ENCODE results near the gene ECEL1. TPM values are rescaled to one million over a fixed set of nuclear protein-coding genes. Genes with fewer than 3 reads are reported as not detected.

ECEL1 gene
- total RNA-seq, 2 experiments from 2014 or later = not detected

DNA sequence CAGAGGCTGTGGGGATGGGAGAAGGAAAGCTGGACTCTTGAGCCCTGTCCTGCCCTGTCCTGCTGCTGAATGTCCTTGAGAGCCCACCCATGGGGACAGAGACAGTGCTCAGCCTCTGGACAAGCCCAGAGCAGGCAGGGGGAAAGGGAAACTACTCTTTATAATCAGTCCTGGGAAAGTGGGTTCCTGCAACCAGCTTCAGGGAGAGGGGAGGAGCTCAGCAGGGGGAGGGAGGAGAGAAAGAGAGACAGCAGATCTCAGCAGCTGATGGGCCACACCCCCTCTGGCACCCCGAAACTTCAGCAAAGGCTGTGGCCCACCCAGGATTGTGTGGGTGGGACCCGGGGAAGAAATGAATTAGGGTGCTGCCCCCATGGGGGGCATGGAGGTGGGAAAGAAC lies 11.6 kb downstream of the ECEL1 start:
- Mint-ChIP-seq H3K27me3 (ENCODE audit: low read depth) (peaks cover 16% of the 10 kb centered on the region), H3K4me1 (ENCODE audit: low read depth) (no peaks in the 10 kb centered on the region), H3K27ac (no peak overlapping the region), H3K4me3 (no peak overlapping the region), H3K36me3 (ENCODE audit: low read depth) (no peaks in the 10 kb centered on the region), H3K9me3 (ENCODE audit: insufficient read depth) (no peaks in the 10 kb centered on the region)
- CTCF ChIA-PET = no interaction called here
- no peak for ATAC-seq
- POLR2A ChIA-PET = no interaction called here
- DNase-seq = no peak

DNA sequence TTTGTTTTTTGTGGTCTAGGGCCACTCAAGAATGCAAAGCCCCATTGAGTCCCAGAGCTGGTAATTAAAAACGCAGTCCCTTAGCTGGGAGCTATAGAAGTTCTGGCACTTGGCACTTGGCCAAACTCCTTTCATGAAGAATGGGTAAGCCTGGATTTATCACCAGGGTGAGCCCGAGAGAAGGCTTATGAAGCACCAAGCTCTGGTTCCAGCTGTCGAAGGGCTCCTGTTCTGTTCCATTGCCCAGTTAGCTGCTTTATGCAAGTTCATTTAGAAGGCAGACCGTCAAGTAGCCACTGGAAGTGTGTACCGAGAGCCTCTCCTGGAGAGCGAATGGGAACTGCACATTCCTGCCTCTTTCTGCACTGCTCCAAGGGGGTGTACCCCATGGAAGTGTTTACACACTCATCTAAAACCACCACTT lies 14.2 kb downstream of the ECEL1 start:
- Mint-ChIP-seq H3K36me3 (ENCODE audit: low read depth) (no peaks in the 10 kb centered on the region), H3K27ac (no peak overlapping the region), H3K27me3 (ENCODE audit: low read depth) (peaks cover 38% of the 10 kb centered on the region), H3K4me1 (ENCODE audit: low read depth) (no peaks in the 10 kb centered on the region), H3K4me3 (no peak overlapping the region), H3K9me3 (ENCODE audit: insufficient read depth) (no peaks in the 10 kb centered on the region)
- ChIA-PET POLR2A (no interaction called here), CTCF (no interaction called here)
- ATAC-seq (no peak), DNase-seq (no peak)

DNA sequence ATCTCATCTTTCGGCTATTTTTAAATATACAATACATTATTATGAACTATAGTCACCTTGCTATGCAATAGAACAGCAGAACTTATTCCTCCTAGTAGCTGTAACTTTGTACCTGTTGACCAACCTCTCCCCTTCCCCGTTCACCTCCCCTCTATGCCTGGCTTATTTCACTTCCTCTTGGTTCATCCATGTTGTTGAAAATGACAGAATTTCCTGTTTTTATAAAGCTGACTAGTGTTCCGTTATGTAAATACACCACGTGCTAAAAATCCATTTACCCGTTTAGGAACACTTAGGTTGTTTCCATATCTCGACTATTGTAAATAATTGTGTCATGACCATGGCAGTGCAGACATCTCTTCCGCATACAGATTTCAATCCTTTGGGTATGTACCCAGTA lies 21.4 kb downstream of the ECEL1 start:
- POLR2A ChIA-PET = no interaction called here
- Mint-ChIP-seq H3K9me3 (ENCODE audit: insufficient read depth) (no peaks in the 10 kb centered on the region), H3K4me3 (no peak overlapping the region), H3K4me1 (ENCODE audit: low read depth) (no peaks in the 10 kb centered on the region), H3K27ac (no peak overlapping the region), H3K36me3 (ENCODE audit: low read depth) (no peaks in the 10 kb centered on the region), H3K27me3 (ENCODE audit: low read depth) (peaks cover 35% of the 10 kb centered on the region)
- CTCF ChIA-PET = no interaction called here
- ATAC-seq (no peak), DNase-seq (no peak)

DNA sequence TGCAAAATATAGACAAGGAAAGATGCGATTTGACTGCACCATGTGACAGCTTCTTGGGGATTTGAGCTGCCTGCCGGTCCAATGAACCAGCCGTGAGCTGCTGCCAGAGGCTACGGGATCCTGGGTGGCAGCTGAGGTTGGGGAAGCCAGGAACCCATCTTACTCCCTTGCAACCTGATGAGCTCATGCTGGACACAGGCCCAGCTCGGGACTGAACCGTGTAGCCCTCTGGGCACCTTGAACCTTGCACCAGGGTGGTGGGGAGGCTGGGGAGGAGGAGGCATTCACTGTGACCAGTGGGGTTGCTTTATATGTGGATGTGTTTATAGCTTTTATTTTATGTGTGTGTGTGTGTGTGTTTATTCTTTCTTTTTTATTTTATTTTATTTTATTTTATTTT lies 22.6 kb downstream of the ECEL1 start:
- no peak overlapping the region for H3K27ac Mint-ChIP-seq
- no peaks in the 10 kb centered on the region for H3K9me3 Mint-ChIP-seq (ENCODE audit: insufficient read depth)
- POLR2A ChIA-PET = no interaction called here

DNA sequence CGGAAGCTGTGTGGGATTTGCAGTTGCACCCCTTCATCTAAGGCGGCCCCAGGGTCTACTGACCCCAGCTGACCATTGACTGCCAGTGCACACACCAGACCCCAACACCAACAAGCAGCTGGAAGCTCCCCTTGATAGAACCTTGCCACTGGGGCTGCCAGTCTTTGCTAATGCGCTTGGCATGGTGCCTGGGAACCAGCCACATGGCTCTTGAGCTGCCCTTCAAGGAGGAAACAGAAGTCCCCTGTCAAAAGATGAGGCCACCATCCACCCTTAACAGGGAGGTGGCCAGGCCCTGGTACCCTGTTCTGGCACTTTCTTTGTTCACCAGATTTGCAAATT lies 23.1 kb downstream of the ECEL1 start:
- H3K27me3 Mint-ChIP-seq (ENCODE audit: low read depth) = peaks cover 31% of the 10 kb centered on the region
- H3K4me3 Mint-ChIP-seq = no peak overlapping the region
- H3K4me1 Mint-ChIP-seq (ENCODE audit: low read depth) = no peaks in the 10 kb centered on the region
- no peak overlapping the region for H3K27ac Mint-ChIP-seq
- H3K36me3 Mint-ChIP-seq (ENCODE audit: low read depth) = no peaks in the 10 kb centered on the region
- DNase-seq = no peak
- ATAC-seq = no peak
- ChIA-PET POLR2A (no interaction called here), CTCF (no interaction called here)
- no peaks in the 10 kb centered on the region for H3K9me3 Mint-ChIP-seq (ENCODE audit: insufficient read depth)

More for the DNA sequence above, 22.6 kb downstream of the ECEL1 start:
- ATAC-seq (no peak), DNase-seq (no peak)
- Mint-ChIP-seq H3K4me3 (no peak overlapping the region), H3K27me3 (ENCODE audit: low read depth) (peaks cover 32% of the 10 kb centered on the region), H3K36me3 (ENCODE audit: low read depth) (no peaks in the 10 kb centered on the region), H3K4me1 (ENCODE audit: low read depth) (no peaks in the 10 kb centered on the region)
- CTCF ChIA-PET = no interaction called here

DNA sequence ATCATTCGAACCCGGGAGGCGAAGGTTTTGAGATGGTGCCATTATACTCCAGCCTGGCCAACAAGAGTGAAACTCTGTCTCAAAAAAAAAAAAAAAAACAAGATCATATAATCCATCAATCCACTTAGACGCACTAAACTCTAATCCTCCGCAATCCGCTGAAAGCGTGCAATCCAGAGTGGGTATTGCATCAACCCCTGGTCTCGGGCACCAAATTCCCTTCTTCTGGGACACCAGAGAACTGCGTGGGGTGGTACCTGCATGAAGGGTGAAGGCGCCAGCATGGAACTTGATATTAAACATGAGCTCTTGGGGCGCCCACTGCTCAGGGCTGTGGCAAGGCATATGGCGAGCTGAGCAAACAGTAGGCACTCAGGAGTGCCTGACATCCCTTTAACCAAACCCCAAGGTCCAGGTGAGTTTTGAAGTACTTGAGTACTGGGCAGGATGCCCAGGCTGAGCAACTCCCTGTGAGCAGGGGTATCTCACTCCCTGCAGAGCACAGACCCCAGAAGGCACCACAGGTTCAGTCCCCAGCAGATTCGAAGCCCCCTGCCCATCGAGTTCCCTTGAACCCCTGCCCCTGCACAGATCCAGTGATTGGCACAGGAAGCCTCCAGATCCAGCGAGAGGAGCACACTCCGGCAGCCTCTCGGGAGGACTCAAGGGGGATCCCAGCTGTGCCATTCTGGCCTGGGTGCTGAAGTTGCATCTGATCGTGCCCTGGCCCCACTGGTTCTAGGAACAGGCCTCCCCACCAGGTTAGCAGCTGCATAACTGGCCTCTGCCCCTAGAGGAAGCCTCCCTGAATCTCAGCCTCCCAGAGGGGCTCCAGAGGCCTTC lies 23.7 kb downstream of the ECEL1 start:
- no peak overlapping the region for H3K4me3 Mint-ChIP-seq
- no peaks in the 10 kb centered on the region for H3K9me3 Mint-ChIP-seq (ENCODE audit: insufficient read depth)
- no peak overlapping the region for H3K27ac Mint-ChIP-seq
- no peak for DNase-seq
- no peaks in the 10 kb centered on the region for H3K36me3 Mint-ChIP-seq (ENCODE audit: low read depth)
- no peaks in the 10 kb centered on the region for H3K4me1 Mint-ChIP-seq (ENCODE audit: low read depth)
- POLR2A ChIA-PET = no interaction called here
- no peak for ATAC-seq
- CTCF ChIA-PET = no interaction called here
- peaks cover 28% of the 10 kb centered on the region for H3K27me3 Mint-ChIP-seq (ENCODE audit: low read depth)

DNA sequence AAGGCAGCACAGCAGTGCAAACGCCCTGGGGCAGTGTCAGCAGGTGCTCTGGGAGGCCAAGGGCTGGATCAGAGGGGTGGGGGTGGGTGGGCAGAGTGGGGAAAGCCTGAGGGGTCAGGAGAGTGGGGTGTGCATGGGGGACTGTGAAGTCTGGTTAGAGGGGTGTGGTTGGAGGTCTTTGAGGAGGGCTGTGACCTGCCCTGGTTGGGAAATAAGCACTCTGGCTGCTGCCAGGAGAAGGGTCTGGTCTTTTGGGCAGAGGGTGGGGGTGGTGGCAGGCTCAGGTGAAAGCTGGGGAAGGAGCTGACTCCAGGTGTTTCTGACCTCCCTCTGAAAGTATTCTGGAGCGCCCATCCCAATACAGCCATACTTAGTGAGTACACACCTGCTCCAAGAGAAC lies 27.5 kb downstream of the ECEL1 start:
- ATAC-seq (no peak), DNase-seq (no peak)
- POLR2A ChIA-PET = interaction anchor here (0.5 kb wide), 1 partner anchor 119 kb away, joined by 6 read pairs; no protein-coding TSS in a partner anchor
- H3K4me3 Mint-ChIP-seq = no peak overlapping the region
- H3K27me3 Mint-ChIP-seq (ENCODE audit: low read depth) = peaks cover 13% of the 10 kb centered on the region
- CTCF ChIA-PET = interaction anchor here (1.1 kb wide), 1 partner anchor 13 kb away, joined by 4 read pairs; no protein-coding TSS in a partner anchor
- no peaks in the 10 kb centered on the region for H3K36me3 Mint-ChIP-seq (ENCODE audit: low read depth)
- no peak overlapping the region for H3K27ac Mint-ChIP-seq
- H3K4me1 Mint-ChIP-seq (ENCODE audit: low read depth) = no peaks in the 10 kb centered on the region
- H3K9me3 Mint-ChIP-seq (ENCODE audit: insufficient read depth) = no peaks in the 10 kb centered on the region

DNA sequence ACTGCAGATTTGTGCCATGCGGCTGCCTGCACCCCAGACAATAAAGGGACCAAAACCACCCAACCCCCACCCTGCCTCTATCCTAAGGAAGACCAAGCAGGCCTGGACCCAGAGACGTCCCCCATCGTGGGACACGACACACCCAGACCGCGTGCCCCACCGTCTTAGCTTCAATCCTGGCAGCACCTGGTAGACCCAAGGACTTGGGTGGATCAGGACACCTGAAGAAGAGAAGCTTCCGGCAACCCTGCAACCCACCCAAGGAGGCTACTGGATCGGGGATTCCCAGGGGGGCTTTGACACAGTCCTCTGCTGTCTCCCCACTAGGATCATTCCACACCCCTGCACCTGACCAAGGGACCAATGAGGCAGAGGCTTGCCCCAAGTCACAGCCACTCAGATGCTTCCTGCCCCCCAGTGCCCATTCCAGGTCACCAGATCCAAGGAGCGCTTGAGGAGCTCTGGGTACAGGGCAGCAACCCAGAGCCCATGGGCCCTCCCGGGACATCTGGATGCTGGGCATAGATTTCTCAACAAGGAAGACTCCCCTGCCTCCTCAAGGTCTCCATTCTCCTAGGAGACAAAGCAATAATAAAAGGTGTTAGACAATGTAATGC lies 28.1 kb downstream of the ECEL1 start:
- ATAC-seq (no peak), DNase-seq (no peak)
- H3K9me3 Mint-ChIP-seq (ENCODE audit: insufficient read depth) = no peaks in the 10 kb centered on the region
- H3K27ac Mint-ChIP-seq = no peak overlapping the region
- H3K4me1 Mint-ChIP-seq (ENCODE audit: low read depth) = no peaks in the 10 kb centered on the region
- H3K36me3 Mint-ChIP-seq (ENCODE audit: low read depth) = no peaks in the 10 kb centered on the region
- CTCF ChIA-PET = no interaction called here
- H3K27me3 Mint-ChIP-seq (ENCODE audit: low read depth) = peaks cover 13% of the 10 kb centered on the region
- POLR2A ChIA-PET = interaction anchor here (0.5 kb wide), 1 partner anchor 119 kb away, joined by 6 read pairs; no protein-coding TSS in a partner anchor
- H3K4me3 Mint-ChIP-seq = no peak overlapping the region

DNA sequence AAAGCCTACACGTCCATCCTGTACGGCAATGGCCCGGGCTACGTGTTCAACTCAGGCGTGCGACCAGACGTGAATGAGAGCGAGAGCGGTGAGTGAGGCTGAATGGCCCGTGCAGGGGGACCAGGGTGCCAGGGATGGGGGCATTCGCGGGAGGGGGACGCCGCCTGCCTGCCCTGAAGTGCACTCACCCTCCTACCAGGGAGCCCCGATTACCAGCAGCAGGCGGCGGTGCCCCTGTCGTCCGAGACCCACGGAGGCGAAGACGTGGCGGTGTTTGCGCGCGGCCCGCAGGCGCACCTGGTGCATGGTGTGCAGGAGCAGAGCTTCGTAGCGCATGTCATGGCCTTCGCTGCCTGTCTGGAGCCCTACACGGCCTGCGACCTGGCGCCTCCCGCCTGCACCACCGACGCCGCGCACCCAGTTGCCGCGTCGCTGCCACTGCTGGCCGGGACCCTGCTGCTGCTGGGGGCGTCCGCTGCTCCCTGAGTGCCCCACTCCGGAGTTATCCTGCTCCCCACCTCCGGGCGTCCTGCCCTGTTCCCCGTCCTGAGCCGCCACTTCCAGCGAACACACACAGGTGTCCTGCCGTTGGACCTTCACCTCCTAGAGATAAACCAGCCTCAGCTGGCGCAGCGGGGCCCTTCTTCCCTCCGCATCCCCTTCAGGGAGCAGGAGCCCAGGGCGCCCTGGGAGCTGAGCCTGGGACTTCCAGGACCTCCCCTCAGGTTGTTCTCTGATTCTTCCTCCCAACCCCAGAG lies 28.8 kb downstream of the ECEL1 start:
- Mint-ChIP-seq H3K9me3 (ENCODE audit: insufficient read depth) (no peaks in the 10 kb centered on the region), H3K27me3 (ENCODE audit: low read depth) (peaks cover 13% of the 10 kb centered on the region), H3K4me3 (no peak overlapping the region), H3K27ac (no peak overlapping the region), H3K36me3 (ENCODE audit: low read depth) (no peaks in the 10 kb centered on the region), H3K4me1 (ENCODE audit: low read depth) (no peaks in the 10 kb centered on the region)
- CTCF ChIA-PET = no interaction called here
- no peak for DNase-seq
- no peak for ATAC-seq
- POLR2A ChIA-PET = no interaction called here

DNA sequence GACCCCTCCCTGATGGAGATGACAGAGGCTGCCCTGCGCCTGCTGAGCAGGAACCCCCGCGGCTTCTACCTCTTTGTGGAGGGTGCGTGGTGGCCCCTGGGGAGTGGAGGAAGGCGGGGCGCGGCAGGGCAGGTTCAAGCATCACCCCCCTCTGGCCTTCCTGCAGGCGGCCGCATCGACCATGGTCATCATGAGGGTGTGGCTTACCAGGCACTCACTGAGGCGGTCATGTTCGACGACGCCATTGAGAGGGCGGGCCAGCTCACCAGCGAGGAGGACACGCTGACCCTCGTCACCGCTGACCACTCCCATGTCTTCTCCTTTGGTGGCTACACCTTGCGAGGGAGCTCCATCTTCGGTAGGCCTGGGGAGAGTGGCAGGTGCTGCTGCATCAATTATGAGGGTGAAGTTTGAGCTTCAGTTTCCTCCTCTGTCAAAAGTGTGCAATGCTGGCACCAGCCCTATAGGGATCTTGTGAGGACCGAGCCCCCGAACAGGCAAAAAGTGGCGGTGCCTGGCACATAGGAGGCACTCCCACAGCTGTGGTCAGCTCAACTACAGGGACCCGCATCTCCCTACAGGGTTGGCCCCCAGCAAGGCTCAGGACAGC lies 29.5 kb downstream of the ECEL1 start:
- CTCF ChIA-PET = no interaction called here
- H3K36me3 Mint-ChIP-seq (ENCODE audit: low read depth) = no peaks in the 10 kb centered on the region
- POLR2A ChIA-PET = no interaction called here
- no peak overlapping the region for H3K4me3 Mint-ChIP-seq
- DNase-seq (no peak), ATAC-seq (no peak)
- peaks cover 13% of the 10 kb centered on the region for H3K27me3 Mint-ChIP-seq (ENCODE audit: low read depth)
- H3K4me1 Mint-ChIP-seq (ENCODE audit: low read depth) = no peaks in the 10 kb centered on the region
- no peak overlapping the region for H3K27ac Mint-ChIP-seq
- no peaks in the 10 kb centered on the region for H3K9me3 Mint-ChIP-seq (ENCODE audit: insufficient read depth)

DNA sequence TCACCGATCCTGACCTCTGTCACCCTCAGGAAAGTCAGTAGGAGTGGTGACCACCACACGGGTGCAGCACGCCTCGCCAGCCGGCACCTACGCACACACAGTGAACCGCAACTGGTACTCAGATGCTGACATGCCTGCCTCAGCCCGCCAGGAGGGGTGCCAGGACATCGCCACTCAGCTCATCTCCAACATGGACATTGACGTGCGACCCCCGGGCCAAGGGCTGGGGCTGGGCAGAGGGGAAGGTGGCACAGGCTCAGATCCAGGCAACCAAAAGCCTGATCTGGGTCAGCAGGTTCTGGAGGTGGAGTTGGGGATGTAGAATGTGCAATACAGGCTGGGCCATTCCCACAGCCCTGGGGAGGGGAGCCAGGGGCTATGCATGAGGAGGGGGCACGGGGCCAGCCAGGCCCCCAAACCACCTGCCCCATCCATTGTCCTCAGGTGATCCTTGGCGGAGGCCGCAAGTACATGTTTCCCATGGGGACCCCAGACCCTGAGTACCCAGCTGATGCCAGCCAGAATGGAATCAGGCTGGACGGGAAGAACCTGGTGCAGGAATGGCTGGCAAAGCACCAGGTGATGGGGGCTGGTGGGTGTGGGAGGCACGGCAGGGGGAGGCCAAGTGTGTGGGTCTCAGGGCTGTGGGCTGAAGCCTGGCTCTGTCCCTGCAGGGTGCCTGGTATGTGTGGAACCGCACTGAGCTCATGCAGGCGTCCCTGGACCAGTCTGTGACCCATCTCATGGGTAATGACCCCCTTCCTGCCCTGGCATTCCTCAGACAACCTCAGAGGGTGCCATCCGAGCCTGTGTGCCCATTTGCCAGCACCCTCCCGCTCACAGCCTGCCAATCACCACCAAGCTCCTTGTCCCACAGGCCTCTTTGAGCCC lies 30.3 kb downstream of the ECEL1 start:
- ChIA-PET POLR2A (no interaction called here), CTCF (no interaction called here)
- DNase-seq = no peak
- Mint-ChIP-seq H3K4me3 (no peak overlapping the region), H3K27ac (no peak overlapping the region), H3K36me3 (ENCODE audit: low read depth) (no peaks in the 10 kb centered on the region), H3K27me3 (ENCODE audit: low read depth) (peaks cover 13% of the 10 kb centered on the region), H3K9me3 (ENCODE audit: insufficient read depth) (no peaks in the 10 kb centered on the region), H3K4me1 (ENCODE audit: low read depth) (no peaks in the 10 kb centered on the region)
- ATAC-seq = no peak

Data from activated CD8-positive, alpha-beta T cell treated with anti-CD3 and anti-CD28 coated beads, Interleukin-2, amount 10 ng/mL, durations not matched to agents 7 days and 5 days (primary cell).